Stomach (tissue), 9 donors: ENCODE results near the gene EME2. TPM values are rescaled to one million over a fixed set of nuclear protein-coding genes. Genes with fewer than 3 reads are reported as not detected.

Experiments used
- DNase-seq, 2 donors: peaks; one replicate each; pipeline versions ENCODE4 v3.0.0 to v3.0.0-alpha.2; 2013 to 2019
- H3K27ac ChIP-seq, 5 donors: fragments of 200-600 bp in 4 of 5; sonication (generic) in 4 of 5; one replicate each; pipeline ENCODE4 v1.5.1; 2013 to 2019; ENCODE audit warnings: mild to moderate bottlenecking in 1 of 5, moderate library complexity in 1 of 5
- H3K27me3 ChIP-seq, 3 donors: fragments of 200-600 bp; sonication (generic); one replicate each; pipeline ENCODE4 v1.5.1; 2017 to 2019; ENCODE audit warnings: mixed run types in 1 of 3
- H3K36me3 ChIP-seq, 4 donors: fragments of 200-600 bp; sonication (generic); 1 replicate in 3 of 4; 2 replicates in 1 of 4; pipeline ENCODE4 v1.5.1; 2016 to 2019
- H3K4me1 ChIP-seq, 4 donors: fragments of 200-600 bp; sonication (generic); one replicate each; pipeline ENCODE4 v1.5.1; 2016 to 2019
- H3K4me3 ChIP-seq, 4 donors: fragments of 200-600 bp; sonication (generic) in 3 of 4; one replicate each; pipeline ENCODE4 v1.5.1; 2016 to 2019; ENCODE audit warnings: mild to moderate bottlenecking in 1 of 4
- H3K9me3 ChIP-seq, 4 donors: fragments of 200-600 bp; sonication (generic); one replicate each; pipeline ENCODE4 v1.5.1; 2016 to 2019
- CTCF ChIP-seq, 7 experiments: fragments of 450-650 bp in 4 of 7; fragments of 200-600 bp in 3 of 7; sonication (generic) in 3 of 7; IDR thresholded peaks; one replicate each; pipeline ENCODE4 v1.5.1; 2016 to 2019; ENCODE audit warnings: antibody characterized with exemption in 7 of 7, control low read depth in 2 of 7, mild to moderate bottlenecking in 1 of 7
- EP300 ChIP-seq: sonication (generic); formaldehyde crosslinking; IDR thresholded peaks from one replicate; pipeline ENCODE4 v1.6.1; 2017; ENCODE audit warnings: antibody characterized with exemption
- POLR2A ChIP-seq, 4 donors: fragments of 450-650 bp; IDR thresholded peaks; one replicate each; pipeline ENCODE4 v1.6.1; 2016; ENCODE audit warnings: antibody characterized with exemption in 4 of 4, control low read depth in 2 of 4, mild to moderate bottlenecking in 1 of 4, moderate library complexity in 1 of 4
- POLR2AphosphoS5 ChIP-seq, 3 donors: sonication (generic); formaldehyde crosslinking; IDR thresholded peaks; one replicate each; pipeline ENCODE4 v1.6.1; 2016; ENCODE audit warnings: antibody characterized with exemption in 3 of 3
- WGBS, 5 donors: extraction: QIAGEN DNeasy Blood & Tissue Kit in 3 of 5; methylation state at CpG; one replicate each; pipeline versions ENCODE4 v1.1.5 to v1.1.7; 2013 to 2018; 5-methylcytosine and 5-hydroxymethylcytosine counted together
- intact Hi-C: fragments of 100-400 bp; cut with DNase I; formaldehyde crosslinking; loops from one replicate; pipeline ENCODE4 v1.15.1; 2023; ENCODE audit warnings: low total_unique reads
- polyA plus RNA-seq, 3 donors: library from polyadenylated mRNA; stranded (reverse); fragments of 200-250 nt; gene quantifications; one replicate each; pipeline ENCODE4 v1.2.3, GENCODE V29; 2013
- total RNA-seq, 5 donors: library from RNA; depleted of rRNA; stranded (reverse); fragments of >200 nt; gene quantifications; one replicate each; pipeline versions ENCODE4 v1.1.0 to v1.2.3, GENCODE V29; 2014 to 2016
- donor health status: healthy with polysubstance abuse.
- donor health status: Bipolar disorder and iron deficiency.
- donor health status: healthy.

EME2 gene
- total and polyA plus RNA-seq, 8 donors, result 2.6 to 94.1 (median 13.3) TPM

GRCh38 chr16:1746693-1747195, 25.9 kb upstream of the EME2 start:
- Histone ChIP-seq H3K27ac (no peak overlapping the region), H3K27me3 (no peaks in the 10 kb centered on the region), H3K36me3 (peaks cover 57 to 99% (median 95%) of the 10 kb centered on the region in 4 donors), H3K9me3 (no peaks in the 10 kb centered on the region), H3K4me1 (no peaks in the 10 kb centered on the region), H3K4me3 (no peak overlapping the region)
- intact Hi-C loops, result no loop called here
- no peak for DNase-seq
- WGBS, 5 donors, result 89 to 93% (median 92%) methylated on average over 15 to 31 of the region's 31 CpGs
- TF ChIP-seq EP300 (no peak), POLR2AphosphoS5 (IDR thresholded peaks at IDR 0.05) (no peak), POLR2A (IDR thresholded peaks at IDR 0.05) (no peak), CTCF (IDR thresholded peaks at IDR 0.05) (no peak)

GRCh38 chr16:1747934-1748333, 24.7 kb upstream of the EME2 start:
- no peaks in the 10 kb centered on the region for H3K9me3 ChIP-seq
- WGBS, 5 donors, result 89 to 95% (median 91%) methylated on average over 3 to 11 of the region's 11 CpGs
- intact Hi-C loops, result no loop called here

GRCh38 chr16:1749152-1750117, 23.2 kb upstream of the EME2 start:
- Histone ChIP-seq H3K9me3 (no peaks in the 10 kb centered on the region), H3K4me3 (no peak overlapping the region), H3K36me3 (peaks cover 46 to 99% (median 98%) of the 10 kb centered on the region in 4 donors), H3K4me1 (no peaks in the 10 kb centered on the region), H3K27me3 (no peaks in the 10 kb centered on the region), H3K27ac (no peak overlapping the region)
- intact Hi-C loops, result no loop called here
- DNase-seq, result no peak
- 95 to 97% (median 96%) methylated on average over 25 to 29 of the region's 29 CpGs for WGBS, 5 donors
- TF ChIP-seq POLR2A (IDR thresholded peaks at IDR 0.05) (no peak), EP300 (no peak), CTCF (IDR thresholded peaks at IDR 0.05) (no peak), POLR2AphosphoS5 (IDR thresholded peaks at IDR 0.05) (no peak)

More at GRCh38 chr16:1747934-1748333, 24.7 kb upstream of the EME2 start:
- no peak for DNase-seq
- Histone ChIP-seq H3K4me3 (no peak overlapping the region), H3K27ac (no peak overlapping the region), H3K36me3 (peaks cover 58 to 100% (median 100%) of the 10 kb centered on the region in 4 donors), H3K27me3 (no peaks in the 10 kb centered on the region), H3K4me1 (no peaks in the 10 kb centered on the region)
- TF ChIP-seq POLR2A (IDR thresholded peaks at IDR 0.05) (no peak), CTCF (IDR thresholded peaks at IDR 0.05) (no peak), POLR2AphosphoS5 (IDR thresholded peaks at IDR 0.05) (no peak), EP300 (no peak)

GRCh38 chr16:1751946-1752345, 20.7 kb upstream of the EME2 start:
- no peak for TF ChIP-seq POLR2A (IDR thresholded peaks at IDR 0.05)
- no peak for TF ChIP-seq POLR2AphosphoS5 (IDR thresholded peaks at IDR 0.05)
- TF ChIP-seq CTCF (IDR thresholded peaks at IDR 0.05), result no peak
- no peak for TF ChIP-seq EP300
- peaks cover 37 to 99% (median 94%) of the 10 kb centered on the region in 4 donors for H3K36me3 ChIP-seq
- no peaks in the 10 kb centered on the region for H3K27me3 ChIP-seq
- no peaks in the 10 kb centered on the region for H3K9me3 ChIP-seq
- no peak overlapping the region for H3K4me3 ChIP-seq
- DNase-seq, result no peak
- H3K27ac ChIP-seq, result no peak overlapping the region
- whole genome bisulfite sequencing, 5 donors, result 93 to 97% (median 96%) methylated on average over 14 to 16 of the region's 16 CpGs
- no peaks in the 10 kb centered on the region for H3K4me1 ChIP-seq
- intact Hi-C loops, result no loop called here
